ENCODE data around the gene KCNT1. TPM values are rescaled to one million over a fixed set of nuclear protein-coding genes. Genes with fewer than 3 reads are reported as not detected.

KCNT1 gene
- total RNA-seq, 2 donors from 2014 or later: 0.08 TPM; not detected in 1

- Histone ChIP-seq H3K27me3 (no peaks in the 10 kb centered on the region), H3K9me3 (no peaks in the 10 kb centered on the region), H3K27ac (no peak overlapping the region), H3K4me3 (no peak overlapping the region), H3K4me1 (no peaks in the 10 kb centered on the region), H3K9ac (ENCODE audit: low read depth in 2 of 2, low read length in 2 of 2) (no peak overlapping the region), H3K36me3 (no peaks in the 10 kb centered on the region)
- intact Hi-C loops (cut with DNase I): no loop called here
- TF ChIP-seq CTCF (IDR thresholded peaks at IDR 0.05): no peak
- no peak for DNase-seq
Observed at GRCh38 chr9:135780086-135780485, 78.1 kb downstream of the KCNT1 start.

GRCh38 chr9:135780626-135781025 is 78.6 kb downstream of the KCNT1 start:
- no peak for DNase-seq
- Histone ChIP-seq H3K36me3 (no peaks in the 10 kb centered on the region), H3K9ac (ENCODE audit: low read depth in 2 of 2, low read length in 2 of 2) (no peak overlapping the region), H3K4me3 (no peak overlapping the region), H3K27ac (no peak overlapping the region), H3K9me3 (no peaks in the 10 kb centered on the region), H3K27me3 (no peaks in the 10 kb centered on the region), H3K4me1 (no peaks in the 10 kb centered on the region)
- TF ChIP-seq CTCF (IDR thresholded peaks at IDR 0.05): no peak
- intact Hi-C loops (cut with DNase I): no loop called here

- intact Hi-C loops (cut with DNase I): no loop called here
- H3K9me3 ChIP-seq: no peaks in the 10 kb centered on the region
- no peak overlapping the region for H3K27ac ChIP-seq
- no peak overlapping the region for H3K9ac ChIP-seq (ENCODE audit: low read depth in 2 of 2, low read length in 2 of 2)
- H3K36me3 ChIP-seq: no peaks in the 10 kb centered on the region
- no peak overlapping the region for H3K4me3 ChIP-seq
- H3K4me1 ChIP-seq: no peaks in the 10 kb centered on the region
- H3K27me3 ChIP-seq: no peaks in the 10 kb centered on the region
- no peak for DNase-seq
- no peak for TF ChIP-seq CTCF (IDR thresholded peaks at IDR 0.05)
Observed at GRCh38 chr9:135782946-135783345, 81.0 kb downstream of the KCNT1 start.

- no peak for TF ChIP-seq CTCF (IDR thresholded peaks at IDR 0.05)
- Histone ChIP-seq H3K27ac (no peak overlapping the region), H3K4me3 (no peak overlapping the region), H3K27me3 (no peaks in the 10 kb centered on the region), H3K9ac (ENCODE audit: low read depth in 2 of 2, low read length in 2 of 2) (no peak overlapping the region), H3K9me3 (no peaks in the 10 kb centered on the region), H3K4me1 (no peaks in the 10 kb centered on the region), H3K36me3 (no peaks in the 10 kb centered on the region)
- intact Hi-C loops (cut with DNase I): no loop called here
- no peak for DNase-seq
Observed at GRCh38 chr9:135783540-135784245, 81.7 kb downstream of the KCNT1 start.

GRCh38 chr9:135785013-135785575 is 83.1 kb downstream of the KCNT1 start:
- H3K27me3 ChIP-seq: no peaks in the 10 kb centered on the region
- DNase-seq: no peak

More at GRCh38 chr9:135785013-135785575, 83.1 kb downstream of the KCNT1 start:
- no peak for TF ChIP-seq CTCF (IDR thresholded peaks at IDR 0.05)
- Histone ChIP-seq H3K9me3 (no peaks in the 10 kb centered on the region), H3K9ac (ENCODE audit: low read depth in 2 of 2, low read length in 2 of 2) (no peak overlapping the region), H3K4me1 (no peaks in the 10 kb centered on the region), H3K36me3 (no peaks in the 10 kb centered on the region), H3K4me3 (no peak overlapping the region), H3K27ac (no peak overlapping the region)
- intact Hi-C loops (cut with DNase I): no loop called here

All from colonic mucosa (tissue), 4 donors.